Measurements from ENCODE around the gene RAB18.

DNA sequence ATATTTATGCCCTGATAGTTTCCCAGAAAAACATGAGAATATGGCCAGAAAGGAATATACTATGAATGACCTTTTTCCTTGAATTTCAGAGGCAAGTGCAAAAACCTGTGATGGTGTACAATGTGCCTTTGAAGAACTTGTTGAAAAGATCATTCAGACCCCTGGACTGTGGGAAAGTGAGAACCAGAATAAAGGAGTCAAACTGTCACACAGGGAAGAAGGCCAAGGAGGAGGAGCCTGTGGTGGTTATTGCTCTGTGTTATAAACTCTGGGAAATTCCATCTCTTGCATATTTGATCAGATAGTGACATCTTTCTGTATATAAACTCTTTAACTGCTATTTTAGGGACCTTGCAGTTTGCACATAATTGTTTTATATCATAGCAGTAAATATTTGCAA, 33.7 kb downstream of the RAB18 start:
- no peak for TF ChIP-seq PRDM15 (CRISPR knock-in tag; IDR thresholded peaks at IDR 0.05)
- TF ChIP-seq EGR1 (IDR thresholded peaks at IDR 0.05; ENCODE audit: borderline replicate concordance in 1 of 2, low read depth in 2 of 2, low read length in 2 of 2), result no peak
- TF ChIP-seq JUNB (IDR thresholded peaks at IDR 0.05), result no peak
- TF ChIP-seq DPF2 (IDR thresholded peaks at IDR 0.05), result no peak
- TF ChIP-seq, protein P1, sequence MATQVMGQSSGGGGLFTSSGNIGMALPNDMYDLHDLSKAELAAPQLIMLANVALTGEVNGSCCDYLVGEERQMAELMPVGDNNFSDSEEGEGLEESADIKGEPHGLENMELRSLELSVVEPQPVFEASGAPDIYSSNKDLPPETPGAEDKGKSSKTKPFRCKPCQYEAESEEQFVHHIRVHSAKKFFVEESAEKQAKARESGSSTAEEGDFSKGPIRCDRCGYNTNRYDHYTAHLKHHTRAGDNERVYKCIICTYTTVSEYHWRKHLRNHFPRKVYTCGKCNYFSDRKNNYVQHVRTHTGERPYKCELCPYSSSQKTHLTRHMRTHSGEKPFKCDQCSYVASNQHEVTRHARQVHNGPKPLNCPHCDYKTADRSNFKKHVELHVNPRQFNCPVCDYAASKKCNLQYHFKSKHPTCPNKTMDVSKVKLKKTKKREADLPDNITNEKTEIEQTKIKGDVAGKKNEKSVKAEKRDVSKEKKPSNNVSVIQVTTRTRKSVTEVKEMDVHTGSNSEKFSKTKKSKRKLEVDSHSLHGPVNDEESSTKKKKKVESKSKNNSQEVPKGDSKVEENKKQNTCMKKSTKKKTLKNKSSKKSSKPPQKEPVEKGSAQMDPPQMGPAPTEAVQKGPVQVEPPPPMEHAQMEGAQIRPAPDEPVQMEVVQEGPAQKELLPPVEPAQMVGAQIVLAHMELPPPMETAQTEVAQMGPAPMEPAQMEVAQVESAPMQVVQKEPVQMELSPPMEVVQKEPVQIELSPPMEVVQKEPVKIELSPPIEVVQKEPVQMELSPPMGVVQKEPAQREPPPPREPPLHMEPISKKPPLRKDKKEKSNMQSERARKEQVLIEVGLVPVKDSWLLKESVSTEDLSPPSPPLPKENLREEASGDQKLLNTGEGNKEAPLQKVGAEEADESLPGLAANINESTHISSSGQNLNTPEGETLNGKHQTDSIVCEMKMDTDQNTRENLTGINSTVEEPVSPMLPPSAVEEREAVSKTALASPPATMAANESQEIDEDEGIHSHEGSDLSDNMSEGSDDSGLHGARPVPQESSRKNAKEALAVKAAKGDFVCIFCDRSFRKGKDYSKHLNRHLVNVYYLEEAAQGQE (IDR thresholded peaks at IDR 0.05; ENCODE audit: low read depth, low read length), result no peak
- TF ChIP-seq RAD21 (IDR thresholded peaks at IDR 0.05; ENCODE audit: insufficient read depth, low read depth, low read length), result no peak
- TF ChIP-seq, protein P2, sequence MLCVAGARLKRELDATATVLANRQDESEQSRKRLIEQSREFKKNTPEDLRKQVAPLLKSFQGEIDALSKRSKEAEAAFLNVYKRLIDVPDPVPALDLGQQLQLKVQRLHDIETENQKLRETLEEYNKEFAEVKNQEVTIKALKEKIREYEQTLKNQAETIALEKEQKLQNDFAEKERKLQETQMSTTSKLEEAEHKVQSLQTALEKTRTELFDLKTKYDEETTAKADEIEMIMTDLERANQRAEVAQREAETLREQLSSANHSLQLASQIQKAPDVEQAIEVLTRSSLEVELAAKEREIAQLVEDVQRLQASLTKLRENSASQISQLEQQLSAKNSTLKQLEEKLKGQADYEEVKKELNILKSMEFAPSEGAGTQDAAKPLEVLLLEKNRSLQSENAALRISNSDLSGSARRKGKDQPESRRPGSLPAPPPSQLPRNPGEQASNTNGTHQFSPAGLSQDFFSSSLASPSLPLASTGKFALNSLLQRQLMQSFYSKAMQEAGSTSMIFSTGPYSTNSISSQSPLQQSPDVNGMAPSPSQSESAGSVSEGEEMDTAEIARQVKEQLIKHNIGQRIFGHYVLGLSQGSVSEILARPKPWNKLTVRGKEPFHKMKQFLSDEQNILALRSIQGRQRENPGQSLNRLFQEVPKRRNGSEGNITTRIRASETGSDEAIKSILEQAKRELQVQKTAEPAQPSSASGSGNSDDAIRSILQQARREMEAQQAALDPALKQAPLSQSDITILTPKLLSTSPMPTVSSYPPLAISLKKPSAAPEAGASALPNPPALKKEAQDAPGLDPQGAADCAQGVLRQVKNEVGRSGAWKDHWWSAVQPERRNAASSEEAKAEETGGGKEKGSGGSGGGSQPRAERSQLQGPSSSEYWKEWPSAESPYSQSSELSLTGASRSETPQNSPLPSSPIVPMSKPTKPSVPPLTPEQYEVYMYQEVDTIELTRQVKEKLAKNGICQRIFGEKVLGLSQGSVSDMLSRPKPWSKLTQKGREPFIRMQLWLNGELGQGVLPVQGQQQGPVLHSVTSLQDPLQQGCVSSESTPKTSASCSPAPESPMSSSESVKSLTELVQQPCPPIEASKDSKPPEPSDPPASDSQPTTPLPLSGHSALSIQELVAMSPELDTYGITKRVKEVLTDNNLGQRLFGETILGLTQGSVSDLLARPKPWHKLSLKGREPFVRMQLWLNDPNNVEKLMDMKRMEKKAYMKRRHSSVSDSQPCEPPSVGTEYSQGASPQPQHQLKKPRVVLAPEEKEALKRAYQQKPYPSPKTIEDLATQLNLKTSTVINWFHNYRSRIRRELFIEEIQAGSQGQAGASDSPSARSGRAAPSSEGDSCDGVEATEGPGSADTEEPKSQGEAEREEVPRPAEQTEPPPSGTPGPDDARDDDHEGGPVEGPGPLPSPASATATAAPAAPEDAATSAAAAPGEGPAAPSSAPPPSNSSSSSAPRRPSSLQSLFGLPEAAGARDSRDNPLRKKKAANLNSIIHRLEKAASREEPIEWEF (IDR thresholded peaks at IDR 0.05; ENCODE audit: insufficient replicate concordance, low read depth, low read length), result no peak
- TF ChIP-seq CTCF (IDR thresholded peaks at IDR 0.05 in 2 of 3, conservative IDR thresholded peaks at IDR 0.05 in 1 of 3; ENCODE audit: control insufficient read depth in 2 of 3, extremely low read depth in 1 of 3, insufficient read depth in 1 of 3, low read depth in 3 of 3, low read length in 3 of 3), result no peak
- TF ChIP-seq TARDBP (IDR thresholded peaks at IDR 0.05; ENCODE audit: borderline replicate concordance), result no peak
- no peak for TF ChIP-seq POLR2AphosphoS5 (IDR thresholded peaks at IDR 0.05; ENCODE audit: low read length)
- TF ChIP-seq MAX (IDR thresholded peaks at IDR 0.05; ENCODE audit: low read depth, low read length), result no peak
- TF ChIP-seq JUND (IDR thresholded peaks at IDR 0.05; ENCODE audit: low read depth, low read length), result no peak
- TF ChIP-seq EZH2 (IDR thresholded peaks at IDR 0.05; ENCODE audit: borderline replicate concordance, control insufficient read depth, low read depth, low read length), result no peak
- TF ChIP-seq GABPA (IDR thresholded peaks at IDR 0.05; ENCODE audit: low read depth), result no peak

Data from GM12878 (cell line).